Loucy (cell line): Measurements from ENCODE around the gene HTR7.

Experiments used
- H2AFZ ChIP-seq: fragments of 200-600 bp; sonication (generic); 2 replicates; pipeline ENCODE4 v1.6.0; 2016; ENCODE audit warnings: antibody characterized with exemption, mild to moderate bottlenecking, low read length, moderate library complexity
- H3F3A ChIP-seq: fragments of 200-600 bp; 2 replicates; pipeline ENCODE4 v1.6.0; 2016; ENCODE audit warnings: antibody characterized with exemption, low read depth, mild to moderate bottlenecking
- H3K27me3 ChIP-seq: fragments of 200-600 bp; sonication (generic); 2 replicates; pipeline ENCODE4 v1.6.1; 2014; ENCODE audit warnings: low read length, mild to moderate bottlenecking; ENCODE audit not compliant: insufficient read depth, poor library complexity, severe bottlenecking
- H3K36me3 ChIP-seq: fragments of 200-600 bp; sonication (generic); 2 replicates; pipeline ENCODE4 v1.6.1; 2016; ENCODE audit warnings: low read length; ENCODE audit not compliant: insufficient read depth
- H3K4me1 ChIP-seq: fragments of 200-600 bp; sonication (generic); 2 replicates; pipeline ENCODE4 v1.5.1; 2014; ENCODE audit warnings: low read length, mild to moderate bottlenecking; ENCODE audit not compliant: insufficient read depth, poor library complexity, severe bottlenecking
- H3K4me2 ChIP-seq: fragments of 200-600 bp; sonication (generic); 2 replicates; pipeline ENCODE4 v1.6.0; 2014; ENCODE audit warnings: antibody characterized with exemption, low read length, low read depth, mild to moderate bottlenecking; ENCODE audit not compliant: poor library complexity, severe bottlenecking
- H3K4me3 ChIP-seq: fragments of 200-600 bp; sonication (generic); 2 replicates; pipeline ENCODE4 v1.5.1; 2014; ENCODE audit warnings: low read length, mild to moderate bottlenecking, mixed read lengths; ENCODE audit not compliant: poor library complexity, severe bottlenecking
- H3K79me2 ChIP-seq: fragments of 200-600 bp; sonication (generic); 2 replicates; pipeline ENCODE4 v1.6.1; 2014; ENCODE audit warnings: low read length; ENCODE audit not compliant: insufficient read depth
- H3K9ac ChIP-seq: fragments of 200-600 bp; sonication (generic); 2 replicates; pipeline ENCODE4 v1.6.0; 2014; ENCODE audit warnings: mild to moderate bottlenecking, low read depth, low read length, moderate library complexity; ENCODE audit not compliant: poor library complexity, severe bottlenecking
- H3K9me2 ChIP-seq: fragments of 200-600 bp; sonication (generic); replicated peaks from 2 replicates; pipeline ENCODE4 v1.6.1; 2016; ENCODE audit warnings: low read depth, low read length, mixed read lengths
- H3K9me3 ChIP-seq: fragments of 200-600 bp; sonication (generic); 2 replicates; pipeline ENCODE4 v1.6.1; 2014; ENCODE audit warnings: mild to moderate bottlenecking, antibody characterized with exemption, low read length, low read depth; ENCODE audit not compliant: insufficient read depth
- H4K20me1 ChIP-seq: fragments of 200-600 bp; sonication (generic); 2 replicates; pipeline ENCODE4 v1.6.0; 2014; ENCODE audit warnings: antibody characterized with exemption, low read length, mild to moderate bottlenecking; ENCODE audit not compliant: insufficient read depth, poor library complexity, severe bottlenecking
- EZH2phosphoT487 ChIP-seq: fragments of 200-600 bp; IDR thresholded peaks from 2 replicates; pipeline ENCODE4 v1.6.1; 2018; ENCODE audit warnings: antibody characterized with exemption, mild to moderate bottlenecking, moderate library complexity, borderline replicate concordance
- TF ChIP-seq, protein P1 (sequence below): fragments of 200-600 bp; sonication (generic); conservative IDR thresholded peaks from 2 replicates; pipeline ENCODE4 v1.5.1; 2014; ENCODE audit warnings: mild to moderate bottlenecking, antibody characterized with exemption, low read length

HTR7 gene

GRCh38 chr10:90734415-90734814, 123.4 kb downstream of the HTR7 start:
- Histone ChIP-seq H3K4me1 (no peaks in the 10 kb centered on the region), H3K9me2 (no peaks in the 10 kb centered on the region), H3F3A (no peaks in the 10 kb centered on the region), H3K9me3 (no peaks in the 10 kb centered on the region), H3K36me3 (no peaks in the 10 kb centered on the region), H3K4me3 (no peak overlapping the region), H3K79me2 (no peaks in the 10 kb centered on the region), H3K4me2 (no peak overlapping the region), H4K20me1 (no peaks in the 10 kb centered on the region), H3K9ac (no peak overlapping the region), H3K27me3 (no peaks in the 10 kb centered on the region), H2AFZ (no peak overlapping the region)
- TF ChIP-seq EZH2phosphoT487: no peak
- TF ChIP-seq, protein P1, sequence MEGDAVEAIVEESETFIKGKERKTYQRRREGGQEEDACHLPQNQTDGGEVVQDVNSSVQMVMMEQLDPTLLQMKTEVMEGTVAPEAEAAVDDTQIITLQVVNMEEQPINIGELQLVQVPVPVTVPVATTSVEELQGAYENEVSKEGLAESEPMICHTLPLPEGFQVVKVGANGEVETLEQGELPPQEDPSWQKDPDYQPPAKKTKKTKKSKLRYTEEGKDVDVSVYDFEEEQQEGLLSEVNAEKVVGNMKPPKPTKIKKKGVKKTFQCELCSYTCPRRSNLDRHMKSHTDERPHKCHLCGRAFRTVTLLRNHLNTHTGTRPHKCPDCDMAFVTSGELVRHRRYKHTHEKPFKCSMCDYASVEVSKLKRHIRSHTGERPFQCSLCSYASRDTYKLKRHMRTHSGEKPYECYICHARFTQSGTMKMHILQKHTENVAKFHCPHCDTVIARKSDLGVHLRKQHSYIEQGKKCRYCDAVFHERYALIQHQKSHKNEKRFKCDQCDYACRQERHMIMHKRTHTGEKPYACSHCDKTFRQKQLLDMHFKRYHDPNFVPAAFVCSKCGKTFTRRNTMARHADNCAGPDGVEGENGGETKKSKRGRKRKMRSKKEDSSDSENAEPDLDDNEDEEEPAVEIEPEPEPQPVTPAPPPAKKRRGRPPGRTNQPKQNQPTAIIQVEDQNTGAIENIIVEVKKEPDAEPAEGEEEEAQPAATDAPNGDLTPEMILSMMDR: no peak

- Histone ChIP-seq H3K36me3 (no peaks in the 10 kb centered on the region), H3K4me1 (no peaks in the 10 kb centered on the region), H3K4me2 (no peak overlapping the region), H3K9me2 (no peaks in the 10 kb centered on the region), H4K20me1 (no peaks in the 10 kb centered on the region), H3K79me2 (no peaks in the 10 kb centered on the region), H2AFZ (no peak overlapping the region), H3K9me3 (no peaks in the 10 kb centered on the region), H3K9ac (no peak overlapping the region), H3F3A (no peaks in the 10 kb centered on the region), H3K27me3 (no peaks in the 10 kb centered on the region), H3K4me3 (no peak overlapping the region)
- TF ChIP-seq, protein P1: no peak
- TF ChIP-seq EZH2phosphoT487: no peak
These were observed 125.3 kb downstream of the HTR7 start for GRCh38 chr10:90732581-90732980.

GRCh38 chr10:90723416-90724068, 134.3 kb downstream of the HTR7 start:
- Histone ChIP-seq H3K4me2 (no peak overlapping the region), H3K36me3 (no peaks in the 10 kb centered on the region), H3K4me3 (no peak overlapping the region), H4K20me1 (no peaks in the 10 kb centered on the region), H3K9ac (no peak overlapping the region), H3K9me2 (no peaks in the 10 kb centered on the region), H2AFZ (peak overlapping the region; percentile 38; the same call in 1 of the 2 replicates), H3K27me3 (no peaks in the 10 kb centered on the region), H3K9me3 (no peaks in the 10 kb centered on the region), H3F3A (no peaks in the 10 kb centered on the region), H3K4me1 (no peaks in the 10 kb centered on the region), H3K79me2 (no peaks in the 10 kb centered on the region)
- TF ChIP-seq, protein P1: no peak
- no peak for TF ChIP-seq EZH2phosphoT487
